Natural killer cell (primary cell): Measurements from ENCODE around the gene ARRDC5. TPM values are rescaled to one million over a fixed set of nuclear protein-coding genes. Genes with fewer than 3 reads are reported as not detected.
"Not testable (repeated sequence)": the region's sequence is repeated elsewhere in the genome, so short reads cannot be mapped to it uniquely, and the experiment has no call there.

ENCODE experiments used
- ATAC-seq, 3 donors: fragments of 150-1000 bp in 2 of 3; fragments of 200-7000 bp in 1 of 3; cut with Tn5 transposase; 1 replicate in 1 of 3; 2 replicates in 2 of 3; pipeline ENCODE4 v1.10.0; 2021; ENCODE audit warnings: mild to moderate bottlenecking in 2 of 3, moderate library complexity in 2 of 3
- DNase-seq, 2 donors: peaks; one replicate each; pipeline versions ENCODE4 v3.0.0 to v3.0.0-alpha.2; 2013 to 2021; ENCODE audit warnings: mixed read lengths in 1 of 2
- H3K27ac ChIP-seq: one replicate; pipeline ENCODE4 v1.5.1; 2013; ENCODE audit warnings: mild to moderate bottlenecking, low read length
- H3K27me3 ChIP-seq: one replicate; pipeline ENCODE4 v1.6.1; 2013; ENCODE audit warnings: low read length; ENCODE audit not compliant: control insufficient read depth, insufficient read depth
- H3K36me3 ChIP-seq: one replicate; pipeline ENCODE4 v1.6.1; 2013; ENCODE audit warnings: low read length; ENCODE audit not compliant: control insufficient read depth, insufficient read depth
- H3K4me1 ChIP-seq: one replicate; pipeline ENCODE4 v1.6.1; 2013; ENCODE audit warnings: low read length; ENCODE audit not compliant: control insufficient read depth, insufficient read depth
- H3K4me3 ChIP-seq: one replicate; pipeline ENCODE4 v1.5.1; 2013; ENCODE audit warnings: low read length
- H3K9me3 ChIP-seq: one replicate; pipeline ENCODE4 v1.6.1; 2013; ENCODE audit warnings: low read length; ENCODE audit not compliant: control insufficient read depth, insufficient read depth
- H3K27ac Mint-ChIP-seq, 2 donors: one replicate each; pipeline ENCODE4 v1.8.0; 2022; ENCODE audit warnings: mild to moderate bottlenecking in 2 of 2, mixed read lengths in 2 of 2, moderate library complexity in 1 of 2
- H3K27me3 Mint-ChIP-seq, 2 donors: one replicate each; pipeline ENCODE4 v1.8.0; 2022; ENCODE audit warnings: low read depth in 2 of 2, mixed read lengths in 2 of 2
- H3K36me3 Mint-ChIP-seq: one replicate; pipeline ENCODE4 v1.8.0; 2022; ENCODE audit warnings: mixed read lengths
- H3K4me1 Mint-ChIP-seq, 2 donors: one replicate each; pipeline ENCODE4 v1.8.0; 2022; ENCODE audit warnings: mixed read lengths in 2 of 2
- H3K4me3 Mint-ChIP-seq: one replicate; pipeline ENCODE4 v1.8.0; 2022; ENCODE audit warnings: mild to moderate bottlenecking, moderate library complexity, mixed read lengths
- H3K9me3 Mint-ChIP-seq, 2 donors: one replicate each; pipeline ENCODE4 v1.8.0; 2022; ENCODE audit warnings: mixed read lengths in 2 of 2
- CTCF ChIP-seq: fragments of 200-600 bp; IDR thresholded peaks from one replicate; pipeline ENCODE4 v1.8.0; 2022; ENCODE audit warnings: antibody characterized with exemption
- WGBS: methylation state at CpG from one replicate; pipeline ENCODE4 v1.1.7; 2013; ENCODE audit warnings: missing lambda C conversion rate; ENCODE audit not compliant: insufficient coverage; 5-methylcytosine and 5-hydroxymethylcytosine counted together
- intact Hi-C: fragments of 100-400 bp; cut with micrococcal nuclease; formaldehyde crosslinking; loops from one replicate; pipeline ENCODE4 v1.14.2; 2022
- total RNA-seq, 4 donors: library from RNA; stranded (reverse); fragments of 120-200 nt in 1 of 4; gene quantifications; one replicate each; pipeline versions ENCODE4 v1.2.3 to v1.2.4, GENCODE V29; 2013 to 2022

Gene ARRDC5
- total RNA-seq = 10 to 100 TPM in 1 of 3 donors, 1 to 10 TPM in 2; 5.9 to 13.0 (median 8.8) TPM
- 9.4 TPM for total RNA-seq (2013)

- H3K27me3 ChIP-seq = no peaks in the 10 kb centered on the region
- no peak within 1 kb of the TSS for H3K4me3 ChIP-seq
- Mint-ChIP-seq H3K4me3 (no peak within 1 kb of the TSS), H3K27me3 (no peaks in the 10 kb centered on the region), H3K9me3 (no peaks in the 10 kb centered on the region), H3K27ac (no peak within 1 kb of the TSS), H3K36me3 (no peaks in the 10 kb centered on the region), H3K4me1 (peaks cover 0 to 11% of the 10 kb centered on the region in 2 donors)
- H3K4me1 ChIP-seq = no peaks in the 10 kb centered on the region
- 93% methylated on average over 5 of the region's 7 CpGs for whole genome bisulfite sequencing
- no peak for DNase-seq
- ATAC-seq = no peak
- no peak for TF ChIP-seq CTCF
- no peaks in the 10 kb centered on the region for H3K36me3 ChIP-seq
- intact Hi-C loops = no loop called here
- H3K9me3 ChIP-seq = no peaks in the 10 kb centered on the region
- no peak within 1 kb of the TSS for H3K27ac ChIP-seq
These were observed at the start of gene ARRDC5 for GRCh38 chr19:4902796-4903195. Gene ARRDC5 (minus strand): TSS chr19:4902896. CDS start chr19:4902825, 71 bp downstream.

DNA sequence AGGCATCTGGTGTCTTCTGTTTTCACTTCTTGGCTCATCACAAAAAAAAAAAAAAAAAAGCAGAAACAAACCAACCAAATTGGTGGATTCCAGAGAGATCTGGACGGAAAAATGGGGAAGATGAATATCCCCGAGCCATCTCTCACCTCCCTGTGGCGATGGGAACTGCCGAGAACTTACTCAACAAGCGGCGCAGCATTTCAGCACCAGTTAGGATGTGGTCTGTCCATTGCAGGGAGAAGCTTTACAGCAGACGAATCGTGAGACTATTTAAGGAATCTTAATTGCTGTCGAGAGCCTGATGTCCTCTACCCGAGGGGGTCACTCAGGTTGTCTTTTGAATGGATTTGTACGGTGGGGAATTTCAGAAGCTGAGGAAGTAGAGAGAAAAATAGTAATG is 49.0 kb upstream of the ARRDC5 start:
- TF ChIP-seq CTCF = no peak
- no peaks in the 10 kb centered on the region for H3K9me3 Mint-ChIP-seq
- H3K27me3 ChIP-seq = no peaks in the 10 kb centered on the region
- no peaks in the 10 kb centered on the region for H3K4me1 ChIP-seq
- H3K36me3 Mint-ChIP-seq = no peaks in the 10 kb centered on the region
- ATAC-seq (no peak), DNase-seq (no peak)
- no peak overlapping the region for H3K27ac Mint-ChIP-seq
- intact Hi-C loops = no loop called here
- WGBS = 92% methylated on average over 11 of the region's 11 CpGs
- H3K36me3 ChIP-seq = no peaks in the 10 kb centered on the region
- H3K4me3 ChIP-seq = no peak overlapping the region
- no peaks in the 10 kb centered on the region for H3K9me3 ChIP-seq
- no peak overlapping the region for H3K27ac ChIP-seq
- H3K4me3 Mint-ChIP-seq = no peak overlapping the region
- peaks cover 0 to 4% of the 10 kb centered on the region in 2 donors for H3K4me1 Mint-ChIP-seq
- H3K27me3 Mint-ChIP-seq = no peaks in the 10 kb centered on the region

DNA sequence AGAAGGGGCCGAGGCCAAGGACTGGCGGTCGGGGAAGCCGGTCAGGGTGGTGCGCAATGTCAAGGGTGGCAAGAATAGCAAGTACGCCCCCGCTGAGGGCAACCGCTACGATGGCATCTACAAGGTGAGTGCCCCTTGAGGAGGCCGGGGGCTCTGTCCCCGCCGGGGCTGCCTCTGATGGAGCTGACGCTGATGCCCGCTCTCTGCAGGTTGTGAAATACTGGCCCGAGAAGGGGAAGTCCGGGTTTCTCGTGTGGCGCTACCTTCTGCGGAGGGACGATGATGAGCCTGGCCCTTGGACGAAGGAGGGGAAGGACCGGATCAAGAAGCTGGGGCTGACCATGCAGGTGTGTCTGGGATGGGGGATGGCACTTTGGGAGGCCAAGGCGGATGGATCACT is 48.0 kb upstream of the ARRDC5 start:
- H3K4me1 Mint-ChIP-seq, DNase-seq, H3K9me3 ChIP-seq, H3K4me3 ChIP-seq, H3K9me3 Mint-ChIP-seq, H3K27me3 ChIP-seq, H3K4me1 ChIP-seq, H3K36me3 Mint-ChIP-seq, H3K27ac ChIP-seq, ATAC-seq, H3K27me3 Mint-ChIP-seq, H3K27ac Mint-ChIP-seq, intact Hi-C loops, H3K36me3 ChIP-seq, H3K4me3 Mint-ChIP-seq: not testable (repeated sequence)
- WGBS = 96% methylated on average over 22 of the region's 23 CpGs

- WGBS = 99% methylated on average over 35 of the region's 35 CpGs
- H3K4me1 Mint-ChIP-seq, H3K36me3 Mint-ChIP-seq, DNase-seq, H3K27me3 Mint-ChIP-seq, H3K27me3 ChIP-seq, H3K4me3 Mint-ChIP-seq, H3K27ac ChIP-seq, H3K27ac Mint-ChIP-seq, H3K4me3 ChIP-seq, H3K4me1 ChIP-seq, intact Hi-C loops, H3K9me3 ChIP-seq, ATAC-seq, H3K9me3 Mint-ChIP-seq, H3K36me3 ChIP-seq: not testable (repeated sequence)
These were observed 39.0 kb upstream of the ARRDC5 start for GRCh38 chr19:4941638-4942169.
